ENCODE data around the gene SH2B2.

Gene SH2B2

GRCh38 chr7:102273749-102274712 is 12.6 kb upstream of the SH2B2 start:
- DNase-seq: no peak
- Histone ChIP-seq H3K36me3 (ENCODE audit: control insufficient read depth in 4 of 4, insufficient read depth in 4 of 4, low read length in 3 of 4) (peaks cover 0 to 7% (median 0%) of the 10 kb centered on the region in 4 experiments), H3K27me3 (replicated peaks in 2 of 5; ENCODE audit: control insufficient read depth in 4 of 5, insufficient read depth in 5 of 5, low read length in 4 of 5) (no peaks in the 10 kb centered on the region), H3K4me1 (ENCODE audit: control extremely low read depth in 1 of 4, control insufficient read depth in 4 of 4, insufficient read depth in 4 of 4, low read length in 3 of 4) (peaks cover 0 to 2% (median 0%) of the 10 kb centered on the region in 4 experiments), H3K9me3 (ENCODE audit: control extremely low read depth in 1 of 5, control insufficient read depth in 4 of 5, insufficient read depth in 2 of 5, low read depth in 1 of 5, low read length in 4 of 5) (no peaks in the 10 kb centered on the region), H3K4me3 (ENCODE audit: control insufficient read depth in 1 of 7, extremely low read depth in 1 of 7, insufficient read depth in 4 of 7, low read depth in 2 of 7, low read length in 6 of 7) (no peak overlapping the region), H3K27ac (ENCODE audit: insufficient read depth in 1 of 2, low read depth in 1 of 2, low read length in 2 of 2, poor library complexity in 1 of 2, severe bottlenecking in 2 of 2) (no peak overlapping the region)
- WGBS (ENCODE audit: insufficient coverage): 89% methylated on average over 19 of the region's 23 CpGs
- CTCF ChIA-PET: interaction anchor here (1.2 to 16.4 kb wide), 6 partner anchors 14 to 730 kb away, joined by 3 to 246 read pairs (median 6); partner anchors contain the start of gene PRKRIP1
- POLR2A ChIA-PET: no interaction called here

GRCh38 chr7:102275123-102275703 is 11.5 kb upstream of the SH2B2 start:
- CTCF ChIA-PET: interaction anchor here (16.4 kb wide), 1 partner anchor 116 kb away, joined by 246 read pairs; the partner anchor contains the start of gene PRKRIP1

GRCh38 chr7:102277901-102278300 is 8.8 kb upstream of the SH2B2 start:
- no peak for DNase-seq

More at GRCh38 chr7:102275123-102275703, 11.5 kb upstream of the SH2B2 start:
- no peak overlapping the region for H3K27ac ChIP-seq (ENCODE audit: insufficient read depth in 1 of 2, low read depth in 1 of 2, low read length in 2 of 2, poor library complexity in 1 of 2, severe bottlenecking in 2 of 2)
- no peaks in the 10 kb centered on the region for H3K27me3 ChIP-seq (replicated peaks in 2 of 5; ENCODE audit: control insufficient read depth in 4 of 5, insufficient read depth in 5 of 5, low read length in 4 of 5)
- no peak for DNase-seq
- peaks cover 0 to 8% (median 4%) of the 10 kb centered on the region in 4 experiments for H3K4me1 ChIP-seq (ENCODE audit: control extremely low read depth in 1 of 4, control insufficient read depth in 4 of 4, insufficient read depth in 4 of 4, low read length in 3 of 4)
- POLR2A ChIA-PET: no interaction called here
- H3K4me3 ChIP-seq (ENCODE audit: control insufficient read depth in 1 of 7, extremely low read depth in 1 of 7, insufficient read depth in 4 of 7, low read depth in 2 of 7, low read length in 6 of 7): no peak overlapping the region
- no peaks in the 10 kb centered on the region for H3K9me3 ChIP-seq (ENCODE audit: control extremely low read depth in 1 of 5, control insufficient read depth in 4 of 5, insufficient read depth in 2 of 5, low read depth in 1 of 5, low read length in 4 of 5)
- peaks cover 0 to 7% (median 0%) of the 10 kb centered on the region in 4 experiments for H3K36me3 ChIP-seq (ENCODE audit: control insufficient read depth in 4 of 4, insufficient read depth in 4 of 4, low read length in 3 of 4)
- 100% methylated on average over 9 of the region's 10 CpGs for WGBS (ENCODE audit: insufficient coverage)

GRCh38 chr7:102279537-102280400 is 6.9 kb upstream of the SH2B2 start:
- Histone ChIP-seq H3K9me3 (ENCODE audit: control extremely low read depth in 1 of 5, control insufficient read depth in 4 of 5, insufficient read depth in 2 of 5, low read depth in 1 of 5, low read length in 4 of 5) (no peaks in the 10 kb centered on the region), H3K27ac (ENCODE audit: insufficient read depth in 1 of 2, low read depth in 1 of 2, low read length in 2 of 2, poor library complexity in 1 of 2, severe bottlenecking in 2 of 2) (no peak overlapping the region), H3K4me3 (ENCODE audit: control insufficient read depth in 1 of 7, extremely low read depth in 1 of 7, insufficient read depth in 4 of 7, low read depth in 2 of 7, low read length in 6 of 7) (no peak overlapping the region), H3K36me3 (ENCODE audit: control insufficient read depth in 4 of 4, insufficient read depth in 4 of 4, low read length in 3 of 4) (peaks cover 0 to 7% (median 0%) of the 10 kb centered on the region in 4 experiments), H3K27me3 (replicated peaks in 2 of 5; ENCODE audit: control insufficient read depth in 4 of 5, insufficient read depth in 5 of 5, low read length in 4 of 5) (no peaks in the 10 kb centered on the region), H3K4me1 (ENCODE audit: control extremely low read depth in 1 of 4, control insufficient read depth in 4 of 4, insufficient read depth in 4 of 4, low read length in 3 of 4) (peaks cover 0 to 20% (median 9%) of the 10 kb centered on the region in 4 experiments)
- ChIA-PET POLR2A (interaction anchor here (0.9 kb wide), 1 partner anchor 112 kb away, joined by 3 read pairs; no protein-coding TSS in a partner anchor), CTCF (interaction anchor here (0.6 to 16.4 kb wide), 7 partner anchors 9 to 741 kb away, joined by 3 to 246 read pairs (median 3); partner anchors contain the start of gene PRKRIP1)
- 67% methylated on average over 19 of the region's 23 CpGs for WGBS (ENCODE audit: insufficient coverage)
- peak; percentile 56 to 82 (median 80) for DNase-seq

More at GRCh38 chr7:102277901-102278300, 8.8 kb upstream of the SH2B2 start:
- peaks cover 0 to 7% (median 0%) of the 10 kb centered on the region in 4 experiments for H3K36me3 ChIP-seq (ENCODE audit: control insufficient read depth in 4 of 4, insufficient read depth in 4 of 4, low read length in 3 of 4)
- no peaks in the 10 kb centered on the region for H3K27me3 ChIP-seq (replicated peaks in 2 of 5; ENCODE audit: control insufficient read depth in 4 of 5, insufficient read depth in 5 of 5, low read length in 4 of 5)
- CTCF ChIA-PET: interaction anchor here (1.3 to 16.4 kb wide), 4 partner anchors 11 to 678 kb away, joined by 3 to 246 read pairs (median 4); partner anchors contain the start of gene PRKRIP1
- H3K9me3 ChIP-seq (ENCODE audit: control extremely low read depth in 1 of 5, control insufficient read depth in 4 of 5, insufficient read depth in 2 of 5, low read depth in 1 of 5, low read length in 4 of 5): no peaks in the 10 kb centered on the region
- WGBS (ENCODE audit: insufficient coverage): 100% methylated on average over 7 of the region's 10 CpGs
- no peak overlapping the region for H3K4me3 ChIP-seq (ENCODE audit: control insufficient read depth in 1 of 7, extremely low read depth in 1 of 7, insufficient read depth in 4 of 7, low read depth in 2 of 7, low read length in 6 of 7)
- H3K27ac ChIP-seq (ENCODE audit: insufficient read depth in 1 of 2, low read depth in 1 of 2, low read length in 2 of 2, poor library complexity in 1 of 2, severe bottlenecking in 2 of 2): no peak overlapping the region
- peaks cover 0 to 8% (median 3%) of the 10 kb centered on the region in 4 experiments for H3K4me1 ChIP-seq (ENCODE audit: control extremely low read depth in 1 of 4, control insufficient read depth in 4 of 4, insufficient read depth in 4 of 4, low read length in 3 of 4)
- POLR2A ChIA-PET: interaction anchor here (0.8 kb wide), 1 partner anchor 13 kb away, joined by 3 read pairs; no protein-coding TSS in a partner anchor

- H3K4me3 ChIP-seq (ENCODE audit: control insufficient read depth in 1 of 7, extremely low read depth in 1 of 7, insufficient read depth in 4 of 7, low read depth in 2 of 7, low read length in 6 of 7): no peak overlapping the region
- CTCF ChIA-PET: interaction anchor here (1.1 to 16.4 kb wide), 3 partner anchors 8 to 170 kb away, joined by 3 to 246 read pairs (median 3); partner anchors contain the start of gene PRKRIP1
- 100% methylated on average over 5 of the region's 5 CpGs for WGBS (ENCODE audit: insufficient coverage)
- no peaks in the 10 kb centered on the region for H3K36me3 ChIP-seq (ENCODE audit: control insufficient read depth in 4 of 4, insufficient read depth in 4 of 4, low read length in 3 of 4)
- no peak overlapping the region for H3K27ac ChIP-seq (ENCODE audit: insufficient read depth in 1 of 2, low read depth in 1 of 2, low read length in 2 of 2, poor library complexity in 1 of 2, severe bottlenecking in 2 of 2)
- no peak for DNase-seq
- POLR2A ChIA-PET: no interaction called here
- H3K27me3 ChIP-seq (replicated peaks in 2 of 5; ENCODE audit: control insufficient read depth in 4 of 5, insufficient read depth in 5 of 5, low read length in 4 of 5): no peaks in the 10 kb centered on the region
- peaks cover 0 to 28% (median 16%) of the 10 kb centered on the region in 4 experiments for H3K4me1 ChIP-seq (ENCODE audit: control extremely low read depth in 1 of 4, control insufficient read depth in 4 of 4, insufficient read depth in 4 of 4, low read length in 3 of 4)
- no peaks in the 10 kb centered on the region for H3K9me3 ChIP-seq (ENCODE audit: control extremely low read depth in 1 of 5, control insufficient read depth in 4 of 5, insufficient read depth in 2 of 5, low read depth in 1 of 5, low read length in 4 of 5)
Measured at GRCh38 chr7:102280521-102280920, 6.1 kb upstream of the SH2B2 start.

GRCh38 chr7:102281785-102282184 is 4.9 kb upstream of the SH2B2 start:
- no peaks in the 10 kb centered on the region for H3K27me3 ChIP-seq (replicated peaks in 2 of 5; ENCODE audit: control insufficient read depth in 4 of 5, insufficient read depth in 5 of 5, low read length in 4 of 5)
- no peak for DNase-seq
- H3K9me3 ChIP-seq (ENCODE audit: control extremely low read depth in 1 of 5, control insufficient read depth in 4 of 5, insufficient read depth in 2 of 5, low read depth in 1 of 5, low read length in 4 of 5): no peaks in the 10 kb centered on the region
- H3K4me3 ChIP-seq (ENCODE audit: control insufficient read depth in 1 of 7, extremely low read depth in 1 of 7, insufficient read depth in 4 of 7, low read depth in 2 of 7, low read length in 6 of 7): no peak overlapping the region
- CTCF ChIA-PET: interaction anchor here (1.0 to 16.4 kb wide), 4 partner anchors 10 to 134 kb away, joined by 3 to 246 read pairs (median 3); partner anchors contain the start of gene PRKRIP1
- no peak overlapping the region for H3K27ac ChIP-seq (ENCODE audit: insufficient read depth in 1 of 2, low read depth in 1 of 2, low read length in 2 of 2, poor library complexity in 1 of 2, severe bottlenecking in 2 of 2)
- peaks cover 0 to 38% (median 26%) of the 10 kb centered on the region in 4 experiments for H3K4me1 ChIP-seq (ENCODE audit: control extremely low read depth in 1 of 4, control insufficient read depth in 4 of 4, insufficient read depth in 4 of 4, low read length in 3 of 4)
- H3K36me3 ChIP-seq (ENCODE audit: control insufficient read depth in 4 of 4, insufficient read depth in 4 of 4, low read length in 3 of 4): no peaks in the 10 kb centered on the region
- POLR2A ChIA-PET: no interaction called here
- 99% methylated on average over 11 of the region's 14 CpGs for WGBS (ENCODE audit: insufficient coverage)

Measured in common myeloid progenitor, CD34-positive (primary cell).